Neural cell (in vitro differentiated cells): ENCODE measurements around the gene TGFBI. TPM values are rescaled to one million over a fixed set of nuclear protein-coding genes. Genes with fewer than 3 reads are reported as not detected.

Source experiments
- H2AFZ ChIP-seq: fragments of 200-600, 300-800 bp; sonication (generic), shearing (Covaris generic); 2 replicates; pipeline ENCODE4 v1.6.0; 2014; ENCODE audit warnings: low read depth, mild to moderate bottlenecking, antibody characterized with exemption, low read length, moderate library complexity
- H3F3A ChIP-seq: fragments of 200-600 bp; shearing (Covaris generic); 2 replicates; pipeline ENCODE4 v1.6.1; 2016; ENCODE audit warnings: mild to moderate bottlenecking, moderate library complexity, mixed read lengths, antibody characterized with exemption, low read length; ENCODE audit not compliant: insufficient read depth, poor library complexity, severe bottlenecking
- H3K27ac ChIP-seq: fragments of 200-600, 300-800 bp; sonication (generic), shearing (Covaris generic); 2 replicates; pipeline ENCODE4 v1.5.1; 2014; ENCODE audit warnings: mild to moderate bottlenecking, low read length, moderate library complexity
- H3K27me3 ChIP-seq: fragments of 300-800, 200-600 bp; sonication (generic), shearing (Covaris generic); 2 replicates; pipeline ENCODE4 v1.6.0; 2014; ENCODE audit warnings: mild to moderate bottlenecking, low read depth, low read length, moderate library complexity; ENCODE audit not compliant: insufficient read depth
- H3K36me3 ChIP-seq: fragments of 300-800, 200-600 bp; sonication (generic), shearing (Covaris generic); 2 replicates; pipeline ENCODE4 v1.5.1; 2014; ENCODE audit warnings: mild to moderate bottlenecking, antibody characterized with exemption, low read length, moderate library complexity; ENCODE audit not compliant: insufficient read depth
- H3K4me2 ChIP-seq: fragments of 300-800, 200-600 bp; sonication (generic), shearing (Covaris generic); 2 replicates; pipeline ENCODE4 v1.6.0; 2014; ENCODE audit warnings: mild to moderate bottlenecking, low read length
- H3K4me3 ChIP-seq: fragments of 300-800, 200-600 bp; sonication (generic), shearing (Covaris generic); 2 replicates; pipeline ENCODE4 v1.5.1; 2014; ENCODE audit warnings: mild to moderate bottlenecking, low read length, moderate library complexity
- H3K79me2 ChIP-seq: fragments of 200-600 bp; shearing (Covaris generic); replicated peaks from 2 replicates; pipeline ENCODE4 v1.6.0; 2014; ENCODE audit warnings: mild to moderate bottlenecking, low read length, moderate library complexity; ENCODE audit not compliant: insufficient read depth
- H3K9ac ChIP-seq: fragments of 300-800, 200-600 bp; sonication (generic), shearing (Covaris generic); 2 replicates; pipeline ENCODE4 v1.6.1; 2016; ENCODE audit warnings: mild to moderate bottlenecking, low read length, mixed read lengths
- H3K9me2 ChIP-seq: fragments of 200-600 bp; shearing (Covaris generic); 2 replicates; pipeline ENCODE4 v1.6.1; 2016; ENCODE audit warnings: mild to moderate bottlenecking, low read length, mixed read lengths; ENCODE audit not compliant: insufficient read depth
- H3K9me3 ChIP-seq: fragments of 200-600, 300-800 bp; sonication (generic), shearing (Covaris generic); 2 replicates; pipeline ENCODE4 v1.6.1; 2016; ENCODE audit warnings: mild to moderate bottlenecking, mixed run types, low read length, moderate library complexity, mixed read lengths
- H4K20me1 ChIP-seq: fragments of 200-600 bp; shearing (Covaris generic); 2 replicates; pipeline ENCODE4 v1.6.1; 2016; ENCODE audit warnings: mild to moderate bottlenecking, mixed run types; ENCODE audit not compliant: insufficient read depth
- CTCF ChIP-seq: fragments of 450-650 bp; IDR thresholded peaks from 2 replicates; pipeline ENCODE4 v1.5.1; 2014; ENCODE audit warnings: antibody characterized with exemption, mild to moderate bottlenecking, moderate library complexity; ENCODE audit not compliant: poor library complexity, severe bottlenecking
- EP300 ChIP-seq: fragments of 450-650 bp; conservative IDR thresholded peaks from 2 replicates; pipeline ENCODE4 v1.6.1; 2014; ENCODE audit warnings: antibody characterized with exemption, mild to moderate bottlenecking, moderate library complexity; ENCODE audit not compliant: poor library complexity, severe bottlenecking
- EZH2 ChIP-seq: fragments of 200-600, 300-800 bp; shearing (Covaris generic), sonication (generic); IDR thresholded peaks from 2 replicates; pipeline ENCODE4 v1.6.1; 2014; ENCODE audit warnings: antibody characterized with exemption, low read length, borderline replicate concordance, mild to moderate bottlenecking; ENCODE audit not compliant: insufficient read depth, poor library complexity, severe bottlenecking
- MXI1 ChIP-seq: fragments of 450-650 bp; conservative IDR thresholded peaks from 2 replicates; pipeline ENCODE4 v1.6.1; 2014; ENCODE audit warnings: antibody characterized with exemption, mild to moderate bottlenecking; ENCODE audit not compliant: poor library complexity, severe bottlenecking
- POLR2AphosphoS5 ChIP-seq: IDR thresholded peaks from 2 replicates; pipeline ENCODE4 v1.6.1; 2012
- RAD21 ChIP-seq: fragments of 450-650 bp; conservative IDR thresholded peaks from 2 replicates; pipeline ENCODE4 v1.6.1; 2014; ENCODE audit warnings: antibody characterized with exemption, mild to moderate bottlenecking, moderate library complexity
- REST ChIP-seq: IDR thresholded peaks from 2 replicates; pipeline ENCODE4 v1.6.1; 2012; ENCODE audit warnings: borderline replicate concordance
- SMC3 ChIP-seq: fragments of 450-650 bp; conservative IDR thresholded peaks from 2 replicates; pipeline ENCODE4 v1.6.1; 2014; ENCODE audit warnings: antibody characterized with exemption, mild to moderate bottlenecking, moderate library complexity; ENCODE audit not compliant: poor library complexity
- TAF1 ChIP-seq: IDR thresholded peaks from 2 replicates; pipeline ENCODE4 v1.6.1; 2012; ENCODE audit warnings: low read depth
- polyA plus RNA-seq: library from polyadenylated mRNA; depleted of rRNA; stranded (reverse); fragments of >200 nt; gene quantifications from 2 replicates; pipeline ENCODE4 v1.2.3, GENCODE V29; 2014

TGFBI gene
- polyA plus RNA-seq, 1 donor from 2014 or later = 0.71 TPM

GRCh38 chr5:136001466-136001981, 27.3 kb upstream of the TGFBI start:
- TF ChIP-seq TAF1 (no peak), POLR2AphosphoS5 (no peak), SMC3 (no peak), EZH2 (no peak), REST (no peak), MXI1 (no peak)
- H3K4me3 ChIP-seq = no peak overlapping the region
- H3K27ac ChIP-seq = no peak overlapping the region
- no peaks in the 10 kb centered on the region for H3K79me2 ChIP-seq
- H3K4me2 ChIP-seq = no peak overlapping the region
- H4K20me1 ChIP-seq = no peaks in the 10 kb centered on the region
- no peaks in the 10 kb centered on the region for H3K9me2 ChIP-seq
- H3K9ac ChIP-seq = no peak overlapping the region
- no peaks in the 10 kb centered on the region for H3F3A ChIP-seq
- no peaks in the 10 kb centered on the region for H3K9me3 ChIP-seq
- no peaks in the 10 kb centered on the region for H3K27me3 ChIP-seq
- no peak overlapping the region for H2AFZ ChIP-seq
- H3K36me3 ChIP-seq = no peaks in the 10 kb centered on the region

- Histone ChIP-seq H3K27ac (no peak overlapping the region), H3K4me3 (no peak overlapping the region), H3K9ac (no peak overlapping the region), H3K36me3 (no peaks in the 10 kb centered on the region), H3K9me3 (no peaks in the 10 kb centered on the region), H3K79me2 (no peaks in the 10 kb centered on the region), H4K20me1 (no peaks in the 10 kb centered on the region), H3K4me2 (no peak overlapping the region), H2AFZ (no peak overlapping the region), H3K27me3 (no peaks in the 10 kb centered on the region), H3K9me2 (no peaks in the 10 kb centered on the region), H3F3A (no peaks in the 10 kb centered on the region)
- no peak for TF ChIP-seq EP300
- no peak for TF ChIP-seq CTCF
- TF ChIP-seq TAF1 = no peak
- no peak for TF ChIP-seq MXI1
Measured at GRCh38 chr5:136004436-136004835, 24.4 kb upstream of the TGFBI start.

- no peak overlapping the region for H3K4me3 ChIP-seq
- TF ChIP-seq EZH2 (no peak), REST (no peak), TAF1 (no peak), CTCF (no peak), MXI1 (no peak), POLR2AphosphoS5 (no peak), EP300 (no peak), RAD21 (no peak), SMC3 (no peak)
- H3K27ac ChIP-seq = no peak overlapping the region
- H3K9me2 ChIP-seq = no peaks in the 10 kb centered on the region
- H3K36me3 ChIP-seq = no peaks in the 10 kb centered on the region
- no peaks in the 10 kb centered on the region for H3K9me3 ChIP-seq
- H3K27me3 ChIP-seq = no peaks in the 10 kb centered on the region
- no peak overlapping the region for H3K9ac ChIP-seq
- no peak overlapping the region for H3K4me2 ChIP-seq
- no peaks in the 10 kb centered on the region for H3F3A ChIP-seq
- H2AFZ ChIP-seq = no peak overlapping the region
- no peaks in the 10 kb centered on the region for H4K20me1 ChIP-seq
- no peaks in the 10 kb centered on the region for H3K79me2 ChIP-seq
Measured at GRCh38 chr5:136005476-136005875, 23.3 kb upstream of the TGFBI start.
